Stomach (tissue), 9 donors: ENCODE data around the gene VPS54. TPM values are rescaled to one million over a fixed set of nuclear protein-coding genes. Genes with fewer than 3 reads are reported as not detected.
A peak's percentile ranks its signal among the peaks of the same experiment; 100 is the strongest.

Experiments
- DNase-seq, 2 donors: peaks; one replicate each; pipeline versions ENCODE4 v3.0.0 to v3.0.0-alpha.2; 2013 to 2019
- H3K27ac ChIP-seq, 5 donors: fragments of 200-600 bp in 4 of 5; sonication (generic) in 4 of 5; one replicate each; pipeline ENCODE4 v1.5.1; 2013 to 2019; ENCODE audit warnings: mild to moderate bottlenecking in 1 of 5, moderate library complexity in 1 of 5
- H3K27me3 ChIP-seq, 3 donors: fragments of 200-600 bp; sonication (generic); one replicate each; pipeline ENCODE4 v1.5.1; 2017 to 2019; ENCODE audit warnings: mixed run types in 1 of 3
- H3K36me3 ChIP-seq, 4 donors: fragments of 200-600 bp; sonication (generic); 1 replicate in 3 of 4; 2 replicates in 1 of 4; pipeline ENCODE4 v1.5.1; 2016 to 2019
- H3K4me1 ChIP-seq, 4 donors: fragments of 200-600 bp; sonication (generic); one replicate each; pipeline ENCODE4 v1.5.1; 2016 to 2019
- H3K4me3 ChIP-seq, 4 donors: fragments of 200-600 bp; sonication (generic) in 3 of 4; one replicate each; pipeline ENCODE4 v1.5.1; 2016 to 2019; ENCODE audit warnings: mild to moderate bottlenecking in 1 of 4
- H3K9me3 ChIP-seq, 4 donors: fragments of 200-600 bp; sonication (generic); one replicate each; pipeline ENCODE4 v1.5.1; 2016 to 2019
- EP300 ChIP-seq: sonication (generic); formaldehyde crosslinking; IDR thresholded peaks from one replicate; pipeline ENCODE4 v1.6.1; 2017; ENCODE audit warnings: antibody characterized with exemption
- POLR2A ChIP-seq, 4 donors: fragments of 450-650 bp; IDR thresholded peaks; one replicate each; pipeline ENCODE4 v1.6.1; 2016; ENCODE audit warnings: antibody characterized with exemption in 4 of 4, control low read depth in 2 of 4, mild to moderate bottlenecking in 1 of 4, moderate library complexity in 1 of 4
- POLR2AphosphoS5 ChIP-seq, 3 donors: sonication (generic); formaldehyde crosslinking; IDR thresholded peaks; one replicate each; pipeline ENCODE4 v1.6.1; 2016; ENCODE audit warnings: antibody characterized with exemption in 3 of 3
- WGBS, 5 donors: extraction: QIAGEN DNeasy Blood & Tissue Kit in 3 of 5; methylation state at CpG; one replicate each; pipeline versions ENCODE4 v1.1.5 to v1.1.7; 2013 to 2018; 5-methylcytosine and 5-hydroxymethylcytosine counted together
- intact Hi-C: fragments of 100-400 bp; cut with DNase I; formaldehyde crosslinking; loops from one replicate; pipeline ENCODE4 v1.15.1; 2023; ENCODE audit warnings: low total_unique reads
- polyA plus RNA-seq, 3 donors: library from polyadenylated mRNA; stranded (reverse); fragments of 200-250 nt; gene quantifications; one replicate each; pipeline ENCODE4 v1.2.3, GENCODE V29; 2013
- total RNA-seq, 5 donors: library from RNA; depleted of rRNA; stranded (reverse); fragments of >200 nt; gene quantifications; one replicate each; pipeline versions ENCODE4 v1.1.0 to v1.2.3, GENCODE V29; 2014 to 2016
- TF ChIP-seq, protein P1 (sequence below), 7 experiments: fragments of 450-650 bp in 4 of 7; fragments of 200-600 bp in 3 of 7; sonication (generic) in 3 of 7; IDR thresholded peaks; one replicate each; pipeline ENCODE4 v1.5.1; 2016 to 2019; ENCODE audit warnings: antibody characterized with exemption in 7 of 7, control low read depth in 2 of 7, mild to moderate bottlenecking in 1 of 7
- donor health status: healthy with polysubstance abuse.
- donor health status: Bipolar disorder and iron deficiency.
- donor health status: healthy.

The VPS54 gene
- total and polyA plus RNA-seq, 8 donors: 3.2 to 58.9 (median 13.1) TPM

- no peaks in the 10 kb centered on the region for H3K27me3 ChIP-seq
- peak overlapping the region; percentile 95 to 100 (median 98) for H3K27ac ChIP-seq
- no peak for DNase-seq
- H3K9me3 ChIP-seq: no peaks in the 10 kb centered on the region
- peak overlapping the region; percentile 63 to 81 (median 74) for H3K4me3 ChIP-seq
- TF ChIP-seq POLR2AphosphoS5 (IDR thresholded peaks at IDR 0.05) (no peak), EP300 (no peak), POLR2A (IDR thresholded peaks at IDR 0.05) (no peak)
- TF ChIP-seq, protein P1, sequence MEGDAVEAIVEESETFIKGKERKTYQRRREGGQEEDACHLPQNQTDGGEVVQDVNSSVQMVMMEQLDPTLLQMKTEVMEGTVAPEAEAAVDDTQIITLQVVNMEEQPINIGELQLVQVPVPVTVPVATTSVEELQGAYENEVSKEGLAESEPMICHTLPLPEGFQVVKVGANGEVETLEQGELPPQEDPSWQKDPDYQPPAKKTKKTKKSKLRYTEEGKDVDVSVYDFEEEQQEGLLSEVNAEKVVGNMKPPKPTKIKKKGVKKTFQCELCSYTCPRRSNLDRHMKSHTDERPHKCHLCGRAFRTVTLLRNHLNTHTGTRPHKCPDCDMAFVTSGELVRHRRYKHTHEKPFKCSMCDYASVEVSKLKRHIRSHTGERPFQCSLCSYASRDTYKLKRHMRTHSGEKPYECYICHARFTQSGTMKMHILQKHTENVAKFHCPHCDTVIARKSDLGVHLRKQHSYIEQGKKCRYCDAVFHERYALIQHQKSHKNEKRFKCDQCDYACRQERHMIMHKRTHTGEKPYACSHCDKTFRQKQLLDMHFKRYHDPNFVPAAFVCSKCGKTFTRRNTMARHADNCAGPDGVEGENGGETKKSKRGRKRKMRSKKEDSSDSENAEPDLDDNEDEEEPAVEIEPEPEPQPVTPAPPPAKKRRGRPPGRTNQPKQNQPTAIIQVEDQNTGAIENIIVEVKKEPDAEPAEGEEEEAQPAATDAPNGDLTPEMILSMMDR (IDR thresholded peaks at IDR 0.05): no peak
- intact Hi-C loops: no loop called here
- no peaks in the 10 kb centered on the region for H3K36me3 ChIP-seq
- H3K4me1 ChIP-seq: peaks cover 4 to 52% (median 45%) of the 10 kb centered on the region in 4 donors
Observed at GRCh38 chr2:64019975-64020528, 824 bp upstream of the VPS54 start.

GRCh38 chr2:64018701-64019082 lies 536 bp downstream of the VPS54 start:
- Histone ChIP-seq H3K36me3 (no peaks in the 10 kb centered on the region), H3K27ac (peak overlapping the region; percentile 95 to 100 (median 98)), H3K4me1 (peaks cover 4 to 66% (median 41%) of the 10 kb centered on the region in 4 donors), H3K27me3 (no peaks in the 10 kb centered on the region), H3K4me3 (peak overlapping the region; percentile 63 to 81 (median 74)), H3K9me3 (no peaks in the 10 kb centered on the region)
- peak in 1 of 2 donors; percentile 77 for DNase-seq
- 0 to 1% (median 0%) methylated on average over 16 to 37 of the region's 38 CpGs for WGBS, 5 donors
- intact Hi-C loops: no loop called here
- no peak for TF ChIP-seq EP300
- TF ChIP-seq POLR2A (IDR thresholded peaks at IDR 0.05): no peak
- no peak for TF ChIP-seq POLR2AphosphoS5 (IDR thresholded peaks at IDR 0.05)
- TF ChIP-seq, protein P1 (IDR thresholded peaks at IDR 0.05): no peak

- no peaks in the 10 kb centered on the region for H3K27me3 ChIP-seq
- H3K4me1 ChIP-seq: peaks cover 4 to 67% (median 41%) of the 10 kb centered on the region in 4 donors
- WGBS, 5 donors: 4 to 7% (median 5%) methylated on average over 22 of the region's 22 CpGs
Observed at GRCh38 chr2:64017811-64018700, 1.2 kb downstream of the VPS54 start.

GRCh38 chr2:64015898-64016297 lies 3.3 kb downstream of the VPS54 start:
- no peak for DNase-seq
- WGBS, 5 donors: 61 to 75% (median 66%) methylated on average over 3 of the region's 3 CpGs
- H3K4me1 ChIP-seq: peaks cover 4 to 71% (median 36%) of the 10 kb centered on the region in 4 donors
- peak overlapping the region in 1 of 5 donors; percentile 47 for H3K27ac ChIP-seq
- H3K9me3 ChIP-seq: no peaks in the 10 kb centered on the region
- no peaks in the 10 kb centered on the region for H3K36me3 ChIP-seq
- TF ChIP-seq POLR2AphosphoS5 (IDR thresholded peaks at IDR 0.05) (no peak), EP300 (no peak), POLR2A (IDR thresholded peaks at IDR 0.05) (no peak)
- TF ChIP-seq, protein P1 (IDR thresholded peaks at IDR 0.05): no peak
- no peaks in the 10 kb centered on the region for H3K27me3 ChIP-seq
- intact Hi-C loops: no loop called here
- no peak overlapping the region for H3K4me3 ChIP-seq

More at GRCh38 chr2:64017811-64018700, 1.2 kb downstream of the VPS54 start:
- peak in 1 of 2 donors; percentile 70 for DNase-seq
- no peak for TF ChIP-seq POLR2A (IDR thresholded peaks at IDR 0.05)
- TF ChIP-seq EP300: no peak
- TF ChIP-seq, protein P1 (IDR thresholded peaks at IDR 0.05): no peak
- peak in 1 of 3 donors; percentile 16 for TF ChIP-seq POLR2AphosphoS5 (IDR thresholded peaks at IDR 0.05)
- intact Hi-C loops: no loop called here
- no peaks in the 10 kb centered on the region for H3K9me3 ChIP-seq
- peak overlapping the region; percentile 63 to 81 (median 74) for H3K4me3 ChIP-seq
- no peaks in the 10 kb centered on the region for H3K36me3 ChIP-seq
- peak overlapping the region; percentile 95 to 100 (median 98) for H3K27ac ChIP-seq
